Left lung (tissue), 10 donors: ENCODE measurements around the gene ZFAND5. TPM values are rescaled to one million over a fixed set of nuclear protein-coding genes. Genes with fewer than 3 reads are reported as not detected.

Experiments
- ATAC-seq: fragments of 200-7000 bp; cut with Tn5 transposase; one replicate; pipeline ENCODE4 v1.9.1; 2020; ENCODE audit warnings: moderate library complexity
- DNase-seq, 4 donors: peaks; one replicate each; pipeline ENCODE4 v3.0.0-alpha.2; 2013 to 2020
- H3K27ac ChIP-seq, 2 donors: fragments of 200-600 bp; sonication (generic) in 1 of 2; one replicate each; pipeline versions ENCODE4 v1.5.0 to v1.8.0; 2020 to 2021
- H3K27me3 ChIP-seq, 2 donors: fragments of 200-600 bp; sonication (generic) in 1 of 2; one replicate each; pipeline versions ENCODE4 v1.5.0 to v1.8.0; 2020 to 2021
- H3K36me3 ChIP-seq, 2 donors: fragments of 200-600 bp; sonication (generic) in 1 of 2; one replicate each; pipeline versions ENCODE4 v1.5.0 to v1.8.0; 2020 to 2021
- H3K4me1 ChIP-seq, 2 donors: fragments of 200-600 bp; one replicate each; pipeline ENCODE4 v1.8.0; 2021
- H3K4me3 ChIP-seq, 2 donors: fragments of 200-600 bp; sonication (generic) in 1 of 2; one replicate each; pipeline versions ENCODE4 v1.5.0 to v1.8.0; 2020 to 2021; ENCODE audit warnings: mild to moderate bottlenecking in 1 of 2
- H3K9me3 ChIP-seq, 2 donors: fragments of 200-600 bp; sonication (generic) in 1 of 2; one replicate each; pipeline versions ENCODE4 v1.5.0 to v1.8.0; 2020 to 2021
- CTCF ChIP-seq, 2 donors: fragments of 200-600 bp; sonication (generic) in 1 of 2; IDR thresholded peaks; one replicate each; pipeline versions ENCODE4 v1.5.0 to v1.8.0; 2021; ENCODE audit warnings: antibody characterized with exemption in 2 of 2
- intact Hi-C, 2 donors: fragments of 100-400 bp; cut with DNase I; formaldehyde crosslinking; loops; one replicate each; pipeline versions ENCODE4 v1.11.2 to v1.14.2; 2022
- polyA plus RNA-seq, 6 donors: library from polyadenylated mRNA; unstranded; fragments of 120-200 nt; gene quantifications; one replicate each; pipeline ENCODE4 v1.2.1, GENCODE V29; 2013; ENCODE audit not compliant: insufficient read length in 6 of 6
- total RNA-seq, 2 donors: library from RNA; stranded (reverse); fragmentation: NEBNext Ultra II Directional; extraction: Animal tissue kit (Norgen Biotek cat#: 25700); gene quantifications; one replicate each; pipeline ENCODE4 v1.2.1, GENCODE V29; 2021
- donor health status: DM: no; HTN: yes; CAD: no.
- donor health status: DM: no; HTN: no; CAD: no.

Gene ZFAND5
- total and polyA plus RNA-seq, 8 donors: 149 to 215 (median 182) TPM

DNA sequence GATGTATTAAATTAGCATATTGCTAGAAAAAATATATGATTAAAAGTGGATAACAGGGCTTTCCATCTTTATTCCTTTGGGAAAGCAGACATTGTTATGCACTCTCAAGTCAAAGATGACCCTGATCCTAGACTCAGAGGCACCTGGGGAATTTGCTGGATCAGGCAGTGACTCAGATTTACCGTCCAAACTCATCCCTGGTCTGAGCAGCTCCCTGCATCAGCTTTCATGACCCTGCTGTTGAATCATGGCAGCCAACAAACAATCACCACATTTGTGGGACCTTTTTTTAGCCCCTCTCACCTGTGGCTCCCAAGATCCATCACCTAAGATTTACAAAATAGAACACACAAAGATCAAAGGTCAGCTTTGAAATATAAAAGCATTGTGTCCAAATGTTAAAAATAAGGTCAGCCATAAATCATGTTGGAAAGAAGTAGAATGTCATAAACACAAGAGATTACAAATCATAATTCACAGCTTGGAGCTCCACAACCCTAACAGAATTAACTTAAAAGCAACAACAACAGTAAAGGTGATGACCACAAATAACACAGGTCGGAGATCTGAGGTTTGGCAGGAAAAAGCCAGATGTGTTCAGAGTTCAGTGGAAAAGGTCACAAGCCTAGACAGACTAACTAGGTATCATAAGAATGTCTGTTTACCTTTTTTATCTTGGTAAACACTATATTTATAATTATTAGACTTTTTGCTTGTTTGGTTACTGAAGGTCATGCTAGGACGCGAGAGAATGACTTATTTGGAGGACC lies 55.5 kb downstream of the ZFAND5 start:
- ATAC-seq (no peak), DNase-seq (no peak)
- intact Hi-C loops: no loop called here
- Histone ChIP-seq H3K9me3 (no peaks in the 10 kb centered on the region), H3K27me3 (no peaks in the 10 kb centered on the region), H3K27ac (no peak overlapping the region), H3K4me1 (peaks cover 7 to 42% of the 10 kb centered on the region in 2 donors), H3K4me3 (no peak overlapping the region), H3K36me3 (no peaks in the 10 kb centered on the region)
- TF ChIP-seq CTCF (IDR thresholded peaks at IDR 0.05): no peak

GRCh38 chr9:72306761-72307160 lies 58.2 kb downstream of the ZFAND5 start:
- ATAC-seq (no peak), DNase-seq (no peak)
- Histone ChIP-seq H3K36me3 (no peaks in the 10 kb centered on the region), H3K27me3 (no peaks in the 10 kb centered on the region), H3K27ac (peak overlapping the region in 1 of 2 donors; percentile 89), H3K4me3 (peak overlapping the region in 1 of 2 donors; percentile 40), H3K4me1 (peaks cover 6 to 41% of the 10 kb centered on the region in 2 donors), H3K9me3 (no peaks in the 10 kb centered on the region)
- intact Hi-C loops: no loop called here
- TF ChIP-seq CTCF (IDR thresholded peaks at IDR 0.05): no peak

- Histone ChIP-seq H3K4me3 (peak overlapping the region; percentile 24 to 40), H3K36me3 (no peaks in the 10 kb centered on the region), H3K9me3 (no peaks in the 10 kb centered on the region), H3K27ac (peak overlapping the region; percentile 87 to 89), H3K27me3 (no peaks in the 10 kb centered on the region), H3K4me1 (peaks cover 6 to 41% of the 10 kb centered on the region in 2 donors)
- DNase-seq (no peak), ATAC-seq (peak; percentile 13)
- intact Hi-C loops: no loop called here
- TF ChIP-seq CTCF (IDR thresholded peaks at IDR 0.05): no peak
Observed at GRCh38 chr9:72305707-72306106, 59.3 kb downstream of the ZFAND5 start.

DNA sequence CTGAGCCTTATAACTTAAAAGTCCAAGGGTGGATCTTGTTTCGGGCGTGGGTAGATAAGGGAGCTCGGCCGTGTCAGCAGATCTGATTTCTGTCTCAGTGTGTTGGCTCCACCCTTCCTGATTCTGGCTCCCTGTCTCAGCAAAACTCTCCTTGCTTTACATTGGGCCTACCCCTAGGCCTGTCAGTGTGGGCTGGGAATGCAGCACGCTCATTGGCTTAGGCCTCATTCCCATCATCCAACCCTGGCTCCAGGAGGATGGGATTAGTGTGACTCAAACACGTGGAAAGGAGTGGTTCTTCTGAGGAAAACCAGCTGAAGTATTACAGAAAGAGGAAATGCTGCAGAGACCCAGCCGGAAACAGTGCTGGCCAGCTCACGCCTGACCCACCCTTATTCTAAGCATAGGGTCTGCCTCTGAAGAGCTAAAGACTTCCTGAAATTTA lies 59.9 kb downstream of the ZFAND5 start:
- peak in 3 of 4 donors; percentile 54 to 92 (median 86) for DNase-seq

More for the DNA sequence above, 59.9 kb downstream of the ZFAND5 start:
- Histone ChIP-seq H3K36me3 (no peaks in the 10 kb centered on the region), H3K27ac (peak overlapping the region; percentile 89 to 94), H3K4me3 (peak overlapping the region; percentile 24 to 40), H3K9me3 (no peaks in the 10 kb centered on the region), H3K27me3 (no peaks in the 10 kb centered on the region), H3K4me1 (peaks cover 6 to 41% of the 10 kb centered on the region in 2 donors)
- TF ChIP-seq CTCF (IDR thresholded peaks at IDR 0.05): no peak
- intact Hi-C loops: no loop called here
- ATAC-seq: peak; percentile 99
